Activated CD4-positive, CD25-positive, alpha-beta regulatory T cell (primary cell): Measurements from ENCODE around the gene ZNF784.

Experiments
- DNase-seq, 4 experiments: peaks; one replicate each; lab custom pipeline; 2025; lab: John Stamatoyannopoulos, UW

The ZNF784 gene

DNA sequence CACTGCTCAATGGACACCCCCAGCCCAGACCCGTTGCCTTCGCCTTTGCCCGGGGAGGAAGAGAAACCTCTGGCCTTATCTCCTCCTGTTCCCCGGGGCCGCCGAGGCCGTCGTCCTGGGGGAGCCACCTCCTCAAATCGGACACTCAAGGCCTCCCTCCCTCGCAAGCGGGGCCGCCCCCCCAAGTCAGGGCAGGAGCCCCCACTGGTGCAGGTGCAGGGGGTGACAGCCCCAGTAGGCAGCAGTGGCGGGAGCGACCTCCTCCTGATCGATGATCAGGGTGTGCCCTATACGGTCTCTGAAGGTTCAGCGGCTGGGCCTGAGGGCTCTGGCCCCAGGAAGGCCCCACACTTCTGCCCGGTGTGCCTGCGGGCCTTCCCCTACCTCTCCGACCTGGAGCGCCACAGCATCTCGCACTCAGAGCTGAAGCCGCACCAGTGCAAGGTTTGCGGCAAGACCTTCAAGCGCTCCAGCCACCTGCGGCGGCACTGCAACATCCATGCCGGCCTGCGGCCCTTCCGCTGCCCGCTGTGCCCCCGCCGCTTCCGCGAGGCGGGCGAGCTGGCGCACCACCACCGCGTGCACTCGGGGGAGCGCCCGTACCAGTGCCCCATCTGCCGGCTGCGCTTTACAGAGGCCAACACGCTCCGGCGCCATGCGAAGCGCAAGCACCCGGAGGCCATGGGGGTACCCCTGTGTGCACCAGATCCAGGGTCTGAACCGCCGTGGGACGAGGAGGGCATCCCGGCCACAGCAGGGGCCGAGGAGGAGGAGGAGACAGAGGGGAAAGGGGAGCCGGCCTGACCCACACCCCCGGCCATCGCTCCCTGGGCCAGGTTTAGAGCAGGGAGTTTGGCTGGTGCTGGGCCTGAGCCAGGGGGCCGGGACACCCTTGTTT lies 22.0 kb downstream of the ZNF784 start:
- DNase-seq: no peak

GRCh38 chr19:55601084-55601483 lies 23.3 kb downstream of the ZNF784 start:
- no peak for DNase-seq

DNA sequence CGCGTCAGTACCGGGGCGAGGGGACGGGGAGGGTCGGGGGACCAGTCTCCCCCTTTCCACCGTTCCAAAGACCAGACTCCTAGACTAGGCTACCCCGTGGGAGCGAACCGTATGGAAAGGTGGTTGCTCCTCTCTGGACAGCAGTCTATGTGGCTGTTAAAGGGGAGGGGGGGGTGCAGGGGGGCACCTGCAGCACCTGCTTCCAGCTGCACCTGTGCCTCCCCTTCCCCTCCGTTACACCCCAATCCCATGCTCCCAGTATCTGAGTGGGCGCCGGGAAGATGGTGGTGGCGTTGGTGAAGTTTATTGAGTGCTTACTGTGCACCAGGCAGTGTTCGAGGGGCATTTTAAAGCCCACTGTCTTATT lies 23.7 kb downstream of the ZNF784 start:
- DNase-seq: no peak

DNA sequence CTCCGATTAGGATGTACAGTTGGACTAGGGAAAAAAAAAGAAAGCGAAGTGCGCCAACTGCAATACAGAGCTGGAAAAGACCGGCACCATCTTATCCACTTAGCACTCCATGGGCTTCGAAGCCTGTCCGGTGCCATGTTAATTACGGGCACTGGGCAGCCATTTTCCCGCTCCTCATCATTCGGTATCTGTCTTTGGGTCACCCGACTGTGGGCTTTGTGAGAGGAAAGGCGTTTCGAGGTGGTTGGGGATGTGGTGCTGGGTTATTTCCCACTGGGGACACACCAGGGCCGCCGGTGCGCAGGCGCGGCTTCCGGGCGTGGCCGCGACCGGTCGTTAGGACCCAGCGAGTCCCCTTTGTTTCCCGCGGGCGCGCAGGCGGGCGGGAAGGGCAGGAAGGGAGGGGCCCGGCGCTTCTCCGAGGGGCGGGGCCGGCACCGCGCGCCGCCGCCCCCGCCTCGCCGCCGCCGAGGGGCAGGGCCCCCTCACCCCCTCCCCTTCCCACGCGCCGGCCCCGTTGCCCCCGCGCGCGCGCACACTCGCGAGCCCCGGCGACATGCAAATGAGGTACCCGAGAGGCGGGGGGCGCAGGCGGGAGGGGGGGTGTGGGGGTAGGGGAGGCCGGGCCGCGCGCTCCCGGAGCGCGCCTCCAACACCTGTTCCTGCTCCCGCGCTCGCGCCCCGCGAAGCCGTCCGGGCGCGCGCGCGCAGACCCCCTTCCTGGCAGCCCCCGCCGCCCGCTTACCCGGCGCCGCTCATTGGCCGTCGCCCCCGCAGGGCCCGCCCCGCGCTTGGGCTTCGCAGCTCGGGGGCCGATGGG lies 24.3 kb downstream of the ZNF784 start, which contains the start of gene ZNF524:
Gene ZNF524, plus strand, starts transcription at position 447 of the 820 bp plus-strand sequence. CDS start 1,825 bp downstream, outside the sequence.
- peak; percentile 70 to 75 (median 72) for DNase-seq

DNA sequence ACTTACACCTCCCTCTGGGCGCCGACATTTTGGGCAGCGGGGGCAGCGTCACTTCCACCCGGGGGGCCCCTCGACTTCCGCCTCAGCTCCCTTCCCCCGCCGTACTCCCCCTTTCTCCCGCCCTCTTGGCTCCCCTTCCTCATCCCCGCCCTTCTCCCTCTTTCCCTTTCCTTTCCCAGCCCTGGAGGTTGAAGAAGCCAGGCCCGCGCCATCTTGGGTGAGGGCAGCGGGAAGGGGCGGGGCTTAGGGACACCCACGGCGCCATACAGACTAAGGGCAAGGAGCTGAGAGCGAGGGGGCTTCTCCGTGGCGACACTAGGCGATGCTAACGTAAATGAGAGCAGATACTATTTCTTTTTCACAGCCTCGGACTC lies 24.9 kb downstream of the ZNF784 start, which contains the start of gene FIZ1:
Gene FIZ1, minus strand, starts transcription at position 50 of the 374 bp plus-strand sequence. CDS start 1,652 bp downstream, outside the sequence.
- peak; percentile 89 to 92 (median 90) for DNase-seq

- DNase-seq: peak; percentile 77 to 86 (median 82)
These were observed 25.5 kb downstream of the ZNF784 start for GRCh38 chr19:55598719-55599467.

DNA sequence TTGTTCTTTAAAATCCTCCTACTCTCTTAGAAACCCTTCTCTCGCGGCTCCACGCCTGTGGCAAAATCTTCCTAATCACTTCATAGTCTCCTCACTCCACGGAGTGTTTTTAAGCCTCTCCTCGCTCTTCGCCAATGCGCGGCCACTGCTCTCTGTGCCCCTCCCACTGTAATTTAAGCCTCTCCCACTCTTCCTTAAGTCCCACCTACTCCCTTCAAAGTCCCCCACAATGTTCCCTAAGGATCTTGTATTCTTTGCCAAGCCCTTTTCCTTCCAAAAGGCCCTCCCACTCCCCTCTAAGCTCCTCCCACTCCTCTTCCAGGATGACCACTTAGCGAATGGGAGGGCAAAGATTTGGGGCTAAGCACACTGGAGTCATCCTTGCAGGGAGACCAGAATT lies 26.3 kb downstream of the ZNF784 start:
- no peak for DNase-seq

DNA sequence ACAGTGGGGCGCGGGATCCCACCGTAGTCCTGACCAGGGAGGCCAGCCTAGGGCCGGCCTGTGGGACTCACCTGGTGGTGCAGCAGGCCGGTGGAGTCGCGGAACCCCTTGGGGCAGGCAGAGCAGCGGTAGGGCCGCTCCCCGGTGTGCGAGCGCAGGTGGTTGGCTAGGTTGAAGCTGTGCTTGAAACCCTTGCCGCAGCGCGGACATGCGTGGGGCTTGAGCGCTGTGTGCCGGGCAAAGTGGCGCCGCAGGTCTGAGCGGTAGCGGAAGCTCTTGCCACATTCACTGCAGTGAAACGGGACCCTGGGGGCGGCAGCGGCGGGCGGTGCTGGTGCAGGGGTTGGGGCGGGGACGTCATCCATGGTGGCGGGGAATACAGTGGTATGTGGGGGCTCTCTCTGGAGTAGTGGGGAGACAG lies 26.9 kb downstream of the ZNF784 start:
- DNase-seq: no peak

GRCh38 chr19:55596304-55596703 lies 28.1 kb downstream of the ZNF784 start:
- no peak for DNase-seq

DNA sequence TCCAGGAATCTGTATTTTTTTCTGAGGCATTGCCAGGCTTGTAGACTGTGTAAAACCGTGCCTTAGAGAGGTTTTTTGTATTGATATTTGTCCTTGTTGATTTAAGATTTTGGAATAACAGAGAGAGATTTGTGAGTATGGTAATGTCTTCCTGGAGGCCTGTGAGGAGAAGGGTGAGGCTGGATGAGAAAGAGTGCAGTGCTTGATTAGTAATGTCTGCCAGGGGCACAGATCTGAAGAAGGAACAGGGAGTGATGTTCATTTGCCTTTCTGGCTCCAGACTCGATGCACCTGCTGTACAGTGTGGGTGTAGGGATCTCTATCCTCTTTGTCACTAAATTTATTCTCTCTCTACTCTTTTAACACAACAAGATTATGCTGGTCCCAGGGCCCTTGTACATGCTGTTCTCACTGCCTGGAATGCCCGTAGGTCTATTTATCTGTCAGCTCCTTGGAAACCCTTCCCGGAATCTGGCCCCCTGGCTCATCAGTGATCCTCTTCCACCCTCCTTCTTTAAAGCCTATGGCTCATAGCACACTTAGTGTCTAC lies 29.3 kb downstream of the ZNF784 start:
- no peak for DNase-seq

DNA sequence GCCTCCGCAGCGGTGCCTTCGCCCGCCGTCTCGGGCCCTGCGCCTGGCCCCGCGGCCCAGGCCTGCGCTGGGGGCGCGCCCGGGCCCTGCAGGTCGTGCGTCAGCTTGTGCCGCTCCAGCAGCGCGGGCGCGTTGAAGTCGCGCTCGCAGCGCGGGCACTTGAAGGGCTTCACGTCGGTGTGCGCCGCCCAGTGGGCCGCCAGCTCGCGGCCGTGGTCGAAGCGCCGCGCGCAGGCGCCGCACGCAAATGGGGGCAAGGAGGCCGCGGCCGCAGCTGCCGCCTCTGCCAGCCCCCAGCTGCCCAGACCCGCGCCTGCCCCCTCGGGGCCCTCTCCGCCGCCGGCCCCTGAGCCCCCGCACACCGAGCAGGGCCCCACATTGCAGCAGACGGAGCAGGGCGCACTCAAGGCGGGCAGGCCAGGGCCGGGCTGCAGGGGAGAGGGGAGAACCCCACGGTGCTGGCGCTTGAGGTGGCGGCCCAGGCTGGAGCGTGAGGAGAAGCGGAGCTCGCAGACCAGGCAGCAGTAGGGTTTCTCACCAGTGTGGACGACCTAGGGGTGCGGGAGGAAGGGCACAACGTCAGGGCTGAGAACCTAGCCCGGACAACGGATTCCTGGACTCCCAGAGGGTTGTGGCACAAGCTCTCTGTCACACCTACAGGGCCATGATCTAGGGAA lies 31.1 kb downstream of the ZNF784 start:
- DNase-seq: no peak

- no peak for DNase-seq
These were observed 31.8 kb downstream of the ZNF784 start for GRCh38 chr19:55592391-55593090.

- no peak for DNase-seq
These were observed 32.8 kb downstream of the ZNF784 start for GRCh38 chr19:55591555-55591954.

- no peak for DNase-seq
These were observed 33.7 kb downstream of the ZNF784 start for GRCh38 chr19:55590617-55591016.

GRCh38 chr19:55590109-55590508 lies 34.3 kb downstream of the ZNF784 start:
- DNase-seq: no peak

- no peak for DNase-seq
These were observed 35.6 kb downstream of the ZNF784 start for GRCh38 chr19:55588738-55589137.

DNA sequence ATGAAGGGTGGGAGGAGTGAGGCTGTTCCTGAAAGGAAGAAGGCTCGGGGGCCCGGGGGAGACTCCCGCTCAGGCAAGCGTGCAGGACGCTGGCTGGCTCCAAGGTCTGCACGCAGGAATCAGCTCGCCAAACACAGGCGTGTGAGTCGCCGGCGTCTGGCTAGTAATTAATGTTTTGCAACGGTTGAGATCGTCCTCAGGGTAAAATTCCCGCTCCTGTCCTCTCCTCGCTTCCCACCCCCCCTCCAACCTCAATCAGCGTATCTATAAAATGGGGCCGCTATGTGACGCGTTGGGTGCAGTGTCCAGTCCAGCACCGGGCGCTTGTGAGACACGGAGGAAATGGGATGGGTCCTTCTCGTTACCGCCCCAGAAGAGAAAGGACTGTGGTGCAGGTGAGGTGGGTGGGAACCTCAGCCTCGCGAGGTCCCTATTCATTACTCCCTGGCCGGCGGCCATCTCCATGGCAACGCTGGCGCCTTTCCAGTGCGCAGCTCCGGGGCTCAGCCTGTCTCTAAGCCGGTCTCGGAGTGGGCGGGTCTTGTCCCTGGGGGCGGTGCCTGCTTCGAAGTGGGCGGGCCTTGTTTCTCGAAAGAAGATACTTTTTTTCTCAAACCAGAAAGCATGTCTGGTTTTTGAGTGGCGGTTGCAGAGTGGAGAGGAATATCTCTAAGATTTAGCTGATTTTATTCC lies 37.2 kb downstream of the ZNF784 start:
- peak; percentile 72 to 92 (median 78) for DNase-seq

- peak in 1 of 4 experiments; percentile 30 for DNase-seq
These were observed 38.6 kb downstream of the ZNF784 start for GRCh38 chr19:55585658-55586339.

DNA sequence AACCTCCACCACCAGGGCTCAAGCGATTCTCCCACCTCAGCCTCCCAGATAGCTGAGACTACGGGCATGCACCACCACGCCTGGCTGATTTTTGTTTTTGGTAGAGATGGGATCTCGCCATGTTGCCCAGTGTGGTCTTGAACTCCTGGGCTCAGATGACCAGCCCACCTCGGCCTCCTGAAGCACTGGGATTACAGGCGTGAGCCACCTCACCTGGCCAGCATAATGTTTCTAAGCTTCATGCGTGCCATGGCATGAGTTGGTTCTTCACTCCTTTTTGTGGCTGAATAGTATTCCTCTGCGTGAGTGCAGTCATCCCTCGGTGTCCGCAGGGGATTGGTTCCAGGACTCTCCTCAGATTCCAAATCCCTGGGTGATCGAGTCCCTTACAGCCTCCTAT lies 39.5 kb downstream of the ZNF784 start:
- DNase-seq: no peak
